Bone marrow (tissue), 2 donors: Measurements from ENCODE around the gene SHOX.
"Not testable (repeated sequence)": the region's sequence is repeated elsewhere in the genome, so short reads cannot be mapped to it uniquely, and the experiment has no call there.

ENCODE experiments used
- DNase-seq, 2 donors: peaks; one replicate each; lab custom pipeline; 2025; lab: John Stamatoyannopoulos, UW

SHOX gene

DNA sequence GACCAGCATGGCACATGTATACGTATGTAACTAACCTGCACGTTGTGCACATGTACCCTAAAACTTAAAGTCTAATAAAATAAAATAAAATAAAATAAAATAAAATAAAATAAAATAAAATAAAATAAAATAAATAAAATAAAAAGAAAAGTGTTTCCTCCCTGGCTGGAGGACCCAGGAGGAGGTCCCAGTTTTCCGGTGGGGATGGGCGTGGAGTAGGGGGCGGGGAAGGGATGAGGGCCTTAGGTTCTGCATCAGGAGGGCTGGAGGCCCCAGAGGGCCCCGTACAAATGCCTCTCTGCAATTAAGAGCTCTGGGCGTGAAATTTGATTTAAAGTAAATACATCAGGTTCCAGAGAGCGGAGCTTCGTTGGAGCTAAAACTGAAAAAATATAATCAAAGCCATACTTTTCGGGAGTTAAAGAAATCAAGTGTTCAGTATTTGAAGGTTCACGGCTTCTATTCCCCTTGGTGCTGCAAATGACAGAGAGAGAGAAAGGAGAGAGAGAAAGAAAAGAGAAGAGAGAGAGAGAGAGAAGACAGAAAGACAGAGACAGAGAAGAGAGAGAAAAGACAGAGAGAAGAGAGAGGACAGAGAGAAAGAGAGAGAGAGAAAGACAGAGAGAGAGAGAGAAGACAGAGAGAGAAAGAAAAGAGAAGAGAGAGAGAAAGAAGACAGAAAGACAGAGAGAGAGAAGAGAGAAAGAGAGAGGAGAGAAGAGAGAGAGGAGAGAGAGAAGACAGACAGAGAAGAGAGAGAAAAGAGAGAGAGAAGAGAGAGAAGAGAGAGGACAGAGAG, 8.7 kb upstream of the SHOX start:
- no peak for DNase-seq

DNA sequence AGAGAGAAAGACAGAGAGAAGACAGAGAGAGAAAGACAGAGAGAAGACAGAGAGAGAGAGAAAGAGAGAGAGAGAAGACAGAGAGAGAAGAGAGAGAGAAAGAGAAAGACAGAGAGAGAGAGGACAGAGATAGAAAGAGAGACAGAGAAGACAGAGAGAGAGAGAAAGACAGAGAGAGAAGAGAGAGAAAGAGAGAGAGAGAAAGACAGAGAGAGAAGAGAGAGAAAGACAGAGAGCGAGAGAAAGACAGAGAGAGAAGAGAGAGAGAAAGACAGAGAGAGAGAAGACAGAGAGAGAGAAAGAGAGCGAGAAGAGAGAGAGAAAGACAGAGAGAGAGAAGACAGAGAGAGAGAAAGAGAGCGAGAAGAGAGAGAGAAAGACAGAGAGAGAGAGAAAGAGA, 7.8 kb upstream of the SHOX start:
- DNase-seq = not testable (repeated sequence)

DNA sequence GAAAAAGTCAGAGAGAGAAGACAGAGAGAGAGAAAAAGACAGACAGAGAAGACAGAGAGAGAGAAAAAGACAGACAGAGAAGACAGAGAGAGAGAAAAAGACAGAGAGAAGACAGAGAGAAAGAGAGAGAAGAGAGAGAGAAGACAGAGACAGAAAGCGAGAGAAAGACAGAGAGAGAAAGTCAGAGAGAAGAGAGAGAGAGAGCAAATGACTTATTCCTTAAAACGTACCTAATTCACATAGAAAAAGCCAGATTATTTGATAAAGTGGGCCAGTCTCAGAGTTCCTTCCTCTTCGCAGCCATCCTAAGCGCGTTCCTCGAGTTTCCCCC, 7.4 kb upstream of the SHOX start:
- DNase-seq = no peak

DNA sequence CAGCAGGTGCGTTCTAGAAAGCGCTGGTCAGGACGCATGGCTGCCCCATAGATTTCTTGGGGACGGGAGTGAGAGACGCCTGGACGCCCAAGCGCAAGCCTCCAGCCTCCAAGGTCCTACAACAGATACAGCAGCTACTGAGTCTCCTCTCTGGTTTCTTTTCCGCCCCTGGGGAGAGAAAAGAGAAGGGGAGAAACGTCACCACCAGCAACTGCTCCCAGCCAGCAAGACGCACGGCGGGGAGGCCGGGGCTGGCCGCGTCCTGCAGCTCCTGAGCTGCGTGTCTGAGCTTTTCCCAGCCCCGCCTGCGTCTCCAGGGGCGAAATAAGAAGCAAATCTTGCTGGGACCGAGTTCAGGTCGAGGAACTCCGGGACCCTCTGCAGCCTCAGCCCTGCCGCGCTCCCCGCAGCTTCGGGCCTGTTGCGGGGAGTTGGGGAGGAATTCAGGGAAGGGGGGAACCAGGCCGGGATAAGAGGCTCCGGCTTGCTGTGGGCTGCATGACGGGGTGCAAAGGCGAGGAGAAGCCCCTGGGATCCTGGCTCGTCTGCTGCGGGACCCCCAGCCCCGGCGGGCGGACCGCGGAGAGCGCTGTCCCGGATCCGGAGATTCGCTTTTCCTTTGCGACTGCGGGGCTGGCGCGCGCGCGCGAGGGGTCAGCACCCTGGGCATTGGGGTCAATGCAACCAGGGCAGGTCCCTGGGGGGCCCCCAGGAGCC, 6.8 kb upstream of the SHOX start:
- DNase-seq = no peak

DNA sequence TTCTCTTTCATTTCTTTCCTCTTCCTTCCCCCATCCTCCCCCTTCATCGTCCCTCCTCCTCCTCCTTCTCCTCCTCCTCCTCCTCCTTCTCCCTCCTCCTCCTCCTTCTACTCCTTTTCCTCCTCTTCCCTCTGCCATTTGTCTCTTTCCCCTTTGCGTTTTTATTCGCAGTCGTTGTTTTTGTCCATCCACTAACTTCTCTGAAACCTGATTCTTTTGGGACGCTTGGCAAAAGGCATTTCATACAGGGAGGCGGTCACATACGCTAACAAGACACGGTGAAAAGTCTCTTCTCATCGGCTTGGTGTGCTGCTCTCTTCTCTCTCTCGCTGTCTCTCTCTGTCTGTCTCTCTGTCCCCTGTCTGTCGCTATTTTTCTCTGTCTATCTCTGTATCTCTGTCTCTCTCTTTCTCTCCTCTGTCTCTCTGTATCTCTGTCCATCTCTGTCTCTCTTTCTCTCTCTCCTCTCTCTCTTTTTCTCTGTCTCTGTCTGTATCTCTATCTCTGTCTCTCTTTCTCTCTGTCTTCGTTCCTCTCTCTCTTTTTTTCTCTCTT, 5.4 kb upstream of the SHOX start:
- no peak for DNase-seq

DNA sequence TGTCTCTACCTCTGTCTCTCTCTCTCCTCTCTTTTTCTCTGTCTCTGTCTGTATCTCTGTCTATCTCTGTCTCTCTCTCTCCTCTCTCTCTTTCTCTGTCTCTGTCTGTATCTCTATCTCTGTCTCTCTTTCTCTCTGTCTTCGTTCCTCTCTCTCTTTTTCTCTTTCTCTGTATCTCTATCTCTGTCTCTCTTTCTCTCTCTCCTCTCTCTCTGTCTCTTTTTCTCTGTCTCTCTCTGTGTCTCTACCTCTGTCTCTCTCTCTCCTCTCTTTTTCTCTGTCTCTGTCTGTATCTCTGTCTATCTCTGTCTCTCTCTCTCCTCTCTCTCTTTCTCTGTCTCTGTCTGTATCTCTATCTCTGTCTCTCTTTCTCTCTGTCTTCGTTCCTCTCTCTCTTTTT, 4.5 kb upstream of the SHOX start:
- DNase-seq = not testable (repeated sequence)

DNA sequence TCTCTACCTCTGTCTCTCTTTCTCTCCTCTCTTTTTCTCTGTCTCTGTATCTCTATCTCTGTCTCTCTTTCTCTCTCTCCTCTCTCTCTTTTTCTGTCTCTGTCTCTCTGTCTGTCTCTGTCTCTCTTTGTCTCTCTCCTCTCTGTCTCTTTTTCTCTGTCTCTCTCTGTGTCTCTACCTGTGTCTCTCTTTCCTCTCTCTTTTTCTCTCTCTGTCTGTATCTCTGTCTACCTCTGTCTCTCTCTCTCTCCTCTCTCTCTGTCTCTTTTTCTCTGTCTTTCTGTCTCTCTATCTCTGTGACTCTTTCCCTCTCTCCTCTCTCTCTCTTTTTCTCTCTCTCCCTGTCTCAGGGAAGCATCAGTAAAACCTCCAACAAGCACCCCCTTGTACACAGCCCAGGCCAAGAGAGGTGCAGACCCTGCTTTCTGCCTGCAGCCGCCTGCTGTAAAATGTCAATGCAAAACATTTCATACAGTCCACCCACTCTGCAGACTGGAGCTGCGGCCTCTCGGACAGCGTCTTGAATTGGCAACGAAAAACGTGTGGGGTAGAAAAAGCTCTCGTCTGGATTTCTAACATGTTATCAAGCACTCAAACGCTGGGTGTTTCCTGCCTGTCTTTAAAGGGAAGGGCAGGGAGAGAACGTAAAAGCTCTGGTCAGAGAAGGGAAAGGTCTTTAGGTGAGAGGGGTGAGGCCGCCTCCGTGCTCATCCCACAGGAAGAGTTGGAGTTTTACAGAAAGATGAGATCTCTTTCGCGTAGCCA, 3.7 kb upstream of the SHOX start:
- no peak for DNase-seq

DNA sequence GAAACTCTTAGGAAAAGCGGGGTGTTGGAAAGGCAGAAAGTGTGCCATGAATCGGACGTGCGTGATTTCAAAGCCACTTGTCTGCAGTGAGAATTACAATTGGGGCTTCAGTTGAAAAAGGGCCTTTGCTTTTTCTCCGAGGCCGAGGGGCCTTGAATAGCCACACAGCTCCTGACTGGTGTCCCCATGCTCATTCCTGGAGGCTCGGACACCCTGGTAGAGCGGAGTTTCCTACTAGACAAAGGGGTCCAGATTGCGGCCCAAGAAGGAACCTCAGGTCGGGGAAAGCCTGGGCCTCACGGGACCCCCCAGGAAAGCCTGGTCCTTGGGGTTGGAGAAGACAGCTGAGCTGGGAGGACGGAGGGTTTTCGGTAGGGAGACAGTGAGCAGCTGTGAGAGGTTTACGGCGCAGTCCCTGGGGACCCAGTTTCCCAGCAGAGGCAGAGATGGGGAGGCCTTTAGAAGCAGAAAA, 3.0 kb upstream of the SHOX start:
- no peak for DNase-seq

DNA sequence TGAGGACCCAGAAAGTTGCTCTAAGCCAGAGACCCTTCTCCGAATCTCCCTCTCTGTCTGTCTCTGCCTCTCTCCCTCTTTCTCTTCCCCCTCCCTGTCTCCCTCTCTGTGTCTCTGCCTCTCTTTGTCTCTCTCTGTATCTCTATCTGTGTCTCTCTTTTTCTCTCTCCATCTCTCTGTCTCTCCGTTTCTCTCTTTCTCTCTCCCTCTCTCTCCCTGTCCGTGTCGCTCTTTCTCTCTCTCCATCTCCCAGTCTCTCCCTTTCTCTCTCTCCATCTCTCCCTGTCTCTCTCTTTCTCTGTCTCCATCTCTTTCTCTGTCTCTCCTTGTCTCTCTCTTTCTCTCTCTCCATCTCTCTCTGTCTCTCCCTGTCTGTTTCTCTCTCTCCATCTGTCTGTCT, 2.6 kb upstream of the SHOX start:
- no peak for DNase-seq

DNA sequence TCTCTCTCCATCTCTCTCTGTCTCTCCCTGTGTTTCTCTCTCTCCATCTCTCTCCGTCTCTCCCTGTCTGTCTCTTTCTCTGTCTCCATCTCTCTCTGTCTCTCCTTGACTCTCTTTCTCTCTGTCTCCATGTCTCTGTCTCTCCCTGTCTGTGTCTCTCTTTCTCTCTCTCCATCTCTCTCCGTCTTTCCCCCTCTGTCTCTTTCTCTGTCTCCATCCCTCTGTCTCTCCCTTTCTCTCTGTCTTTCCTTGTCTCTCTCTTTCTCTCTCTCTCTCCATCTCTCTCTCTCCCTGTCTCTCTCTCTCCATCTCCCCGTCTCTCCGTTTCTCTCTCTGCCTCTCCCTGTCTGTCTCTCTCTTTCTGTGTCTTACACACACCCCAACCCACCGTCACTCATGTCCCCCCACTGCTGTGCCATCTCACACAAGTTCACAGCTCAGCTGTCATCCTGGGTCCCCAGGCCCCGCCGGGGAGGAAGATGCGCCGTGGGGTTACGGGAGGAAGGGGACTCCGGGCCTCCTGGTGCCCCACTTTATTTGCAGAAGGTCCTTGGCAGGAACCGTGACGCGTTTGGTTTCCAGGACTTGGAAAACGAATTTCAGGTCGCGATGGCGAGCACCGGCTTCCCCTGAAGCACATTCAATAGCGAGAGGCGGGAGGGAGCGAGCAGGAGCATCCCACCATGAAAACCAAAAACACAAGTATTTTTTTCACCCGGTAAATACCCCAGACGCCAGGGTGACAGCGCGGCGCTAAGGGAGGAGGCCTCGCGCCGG, 1.2 kb upstream of the SHOX start:
- no peak for DNase-seq

DNA sequence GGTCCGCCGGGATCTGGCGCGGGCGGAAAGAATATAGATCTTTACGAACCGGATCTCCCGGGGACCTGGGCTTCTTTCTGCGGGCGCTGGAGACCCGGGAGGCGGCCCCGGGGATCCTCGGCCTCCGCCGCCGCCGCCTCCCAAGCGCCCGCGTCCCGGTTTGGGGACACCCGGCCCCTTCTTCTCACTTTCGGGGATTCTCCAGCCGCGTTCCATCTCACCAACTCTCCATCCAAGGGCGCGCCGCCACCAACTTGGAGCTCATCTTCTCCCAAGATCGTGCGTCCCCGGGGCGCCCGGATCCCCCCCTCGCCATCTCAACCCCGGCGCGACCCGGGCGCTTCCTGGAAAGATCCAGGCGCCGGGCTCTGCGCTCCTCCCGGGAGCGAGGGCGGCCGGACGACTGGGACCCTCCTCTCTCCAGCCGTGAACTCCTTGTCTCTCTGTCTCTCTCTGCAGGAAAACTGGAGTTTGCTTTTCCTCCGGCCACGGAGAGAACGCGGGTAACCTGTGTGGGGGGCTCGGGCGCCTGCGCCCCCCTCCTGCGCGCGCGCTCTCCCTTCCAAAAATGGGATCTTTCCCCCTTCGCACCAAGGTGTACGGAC, 482 bp upstream of the SHOX start:
- no peak for DNase-seq

DNA sequence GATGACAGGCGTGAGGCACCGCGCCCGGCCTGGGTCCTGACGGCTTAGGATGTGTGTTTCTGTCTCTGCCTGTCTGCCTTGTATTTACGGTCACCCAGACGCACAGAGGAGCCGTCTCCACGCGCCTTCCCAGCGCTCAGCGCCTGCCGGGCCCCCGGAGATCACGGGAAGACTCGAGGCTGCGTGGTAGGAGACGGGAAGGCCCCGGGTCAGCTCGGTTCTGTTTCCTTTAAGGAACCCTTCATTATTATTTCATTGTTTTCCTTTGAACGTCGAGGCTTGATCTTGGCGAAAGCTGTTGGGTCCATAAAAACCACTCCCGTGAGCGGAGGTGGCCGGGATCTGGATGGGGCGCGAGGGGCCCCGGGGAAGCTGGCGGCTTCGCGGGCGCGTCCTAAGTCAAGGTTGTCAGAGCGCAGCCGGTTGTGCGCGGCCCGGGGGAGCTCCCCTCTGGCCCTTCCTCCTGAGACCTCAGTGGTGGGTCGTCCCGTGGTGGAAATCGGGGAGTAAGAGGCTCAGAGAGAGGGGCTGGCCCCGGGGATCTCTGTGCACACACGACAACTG, 1.3 kb downstream of the SHOX start:
- DNase-seq = no peak

DNA sequence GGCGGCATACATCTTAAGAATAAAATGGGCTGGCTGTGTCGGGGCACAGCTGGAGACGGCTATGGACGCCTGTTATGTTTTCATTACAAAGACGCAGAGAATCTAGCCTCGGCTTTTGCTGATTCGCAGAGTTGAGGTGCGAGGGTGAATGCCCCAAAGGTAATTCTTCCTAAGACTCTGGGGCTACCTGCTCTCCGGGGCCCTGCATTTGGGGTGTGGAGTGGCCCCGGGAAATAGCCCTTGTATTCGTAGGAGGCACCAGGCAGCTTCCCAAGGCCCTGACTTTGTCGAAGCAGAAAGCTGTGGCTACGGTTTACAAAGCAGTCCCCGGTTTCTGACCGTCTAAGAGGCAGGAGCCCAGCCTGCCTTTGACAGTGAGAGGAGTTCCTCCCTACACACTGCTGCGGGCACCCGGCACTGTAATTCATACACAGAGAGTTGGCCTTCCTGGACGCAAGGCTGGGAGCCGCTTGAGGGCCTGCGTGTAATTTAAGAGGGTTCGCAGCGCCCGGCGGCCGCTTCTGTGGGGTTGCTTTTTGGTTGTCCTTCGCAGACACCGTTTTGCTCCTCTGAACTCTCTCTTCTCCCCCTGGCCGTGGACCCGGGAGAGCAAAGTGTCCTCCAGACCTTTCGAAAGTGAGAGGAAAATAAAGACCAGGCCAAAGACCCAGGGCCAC, 1.9 kb downstream of the SHOX start:
- no peak for DNase-seq

DNA sequence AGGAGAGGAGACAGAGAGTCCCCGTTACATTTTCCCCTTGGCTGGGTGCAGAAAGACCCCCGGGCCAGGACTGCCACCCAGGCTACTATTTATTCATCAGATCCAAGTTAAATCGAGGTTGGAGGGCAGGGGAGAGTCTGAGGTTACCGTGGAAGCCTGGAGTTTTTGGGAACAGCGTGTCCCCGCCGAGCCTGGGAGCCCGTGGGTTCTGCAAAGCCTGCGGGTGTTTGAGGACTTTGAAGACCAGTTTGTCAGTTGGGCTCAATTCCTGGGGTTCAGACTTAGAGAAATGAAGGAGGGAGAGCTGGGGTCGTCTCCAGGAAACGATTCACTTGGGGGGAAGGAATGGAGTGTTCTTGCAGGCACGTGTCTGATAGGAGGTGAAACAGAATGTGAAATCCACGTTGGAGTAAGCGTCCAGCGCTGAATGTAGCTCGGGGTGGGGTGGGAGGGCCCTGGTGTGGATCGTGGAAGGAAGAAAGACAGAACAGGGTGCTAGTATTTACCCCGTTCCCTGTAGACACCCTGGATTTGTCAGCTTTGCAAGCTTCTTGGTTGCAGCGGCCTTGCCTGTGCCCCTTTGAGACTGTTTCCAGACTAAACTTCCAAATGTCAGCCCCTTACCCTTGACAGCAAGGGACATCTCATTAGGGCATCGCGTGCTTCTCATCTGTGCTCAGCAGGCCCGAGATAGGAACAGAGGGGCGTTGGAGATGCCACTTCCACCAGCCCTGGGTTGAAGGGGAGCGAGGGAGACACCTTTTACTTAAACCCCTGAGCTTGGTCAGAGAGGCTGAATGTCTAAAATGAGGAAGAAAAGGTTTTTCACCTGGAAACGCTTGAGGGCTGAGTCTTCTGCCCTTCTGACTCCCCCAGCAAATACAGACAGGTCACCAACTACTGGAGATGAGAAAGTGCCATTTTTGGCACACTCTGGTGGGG, 2.7 kb downstream of the SHOX start:
- DNase-seq = no peak

DNA sequence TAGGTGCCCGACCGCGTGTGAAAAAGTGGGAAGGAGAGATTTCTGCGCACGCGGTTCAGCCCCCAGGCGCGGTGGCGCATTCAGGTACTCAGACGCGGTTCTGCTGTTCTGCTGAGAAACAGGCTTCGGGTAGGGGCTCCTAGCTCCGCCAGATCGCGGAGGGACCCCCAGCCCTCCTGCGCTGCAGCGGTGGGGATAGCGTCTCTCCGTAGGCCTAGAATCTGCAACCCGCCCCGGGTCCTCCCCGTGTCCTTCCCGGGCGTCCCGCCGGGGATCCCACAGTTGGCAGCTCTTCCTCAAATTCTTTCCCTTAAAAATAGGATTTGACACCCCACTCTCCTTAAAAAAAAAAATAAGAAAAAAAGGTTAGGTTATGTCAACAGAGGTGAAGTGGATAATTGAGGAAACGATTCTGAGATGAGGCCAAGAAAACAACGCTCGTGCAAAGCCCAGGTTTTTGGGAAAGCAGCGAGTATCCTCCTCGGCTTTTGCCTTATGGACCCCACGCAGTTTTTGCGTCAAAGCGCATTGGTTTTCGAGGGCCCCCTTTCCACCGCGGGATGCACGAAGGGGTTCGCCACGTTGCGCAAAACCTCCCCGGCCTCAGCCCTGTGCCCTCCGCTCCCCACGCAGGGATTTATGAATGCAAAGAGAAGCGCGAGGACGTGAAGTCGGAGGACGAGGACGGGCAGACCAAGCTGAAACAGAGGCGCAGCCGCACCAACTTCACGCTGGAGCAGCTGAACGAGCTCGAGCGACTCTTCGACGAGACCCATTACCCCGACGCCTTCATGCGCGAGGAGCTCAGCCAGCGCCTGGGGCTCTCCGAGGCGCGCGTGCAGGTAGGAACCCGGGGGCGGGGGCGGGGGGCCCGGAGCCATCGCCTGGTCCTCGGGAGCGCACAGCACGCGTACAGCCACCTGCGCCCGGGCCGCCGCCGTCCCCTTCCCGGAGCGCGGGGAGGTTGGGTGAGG, 3.7 kb downstream of the SHOX start:
- DNase-seq = no peak

DNA sequence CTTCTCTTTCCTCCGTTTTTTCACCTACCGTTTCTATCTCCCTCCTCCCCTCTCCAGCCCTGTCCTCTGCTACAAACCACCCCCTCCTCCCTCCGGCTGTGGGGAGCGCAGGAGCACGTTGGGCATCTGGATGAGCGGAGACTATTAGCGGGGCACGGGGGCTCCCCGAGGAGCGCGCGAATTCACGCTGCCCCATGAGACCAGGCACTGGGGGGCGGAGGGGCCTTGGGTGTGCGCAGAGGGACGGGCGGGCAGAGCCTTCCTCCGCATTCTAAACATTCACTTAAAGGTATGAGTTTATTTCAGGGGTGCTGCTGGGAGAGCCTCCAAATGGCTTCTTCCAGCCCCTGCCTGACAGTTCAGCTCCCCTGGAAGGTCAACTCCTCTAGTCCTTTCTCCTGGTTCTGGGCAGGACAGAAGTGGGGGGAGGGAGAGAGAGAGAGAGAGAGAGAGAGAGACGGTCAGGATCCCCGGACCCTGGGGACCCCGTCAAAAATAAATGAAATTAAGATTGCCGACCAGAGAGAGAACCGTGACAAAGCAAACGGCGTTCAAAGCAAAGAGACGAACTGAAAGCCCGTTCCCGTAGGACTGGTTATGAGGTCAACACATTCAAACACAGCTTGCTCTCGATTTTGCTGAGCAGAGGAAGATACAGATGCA, 5.0 kb downstream of the SHOX start:
- DNase-seq = no peak

DNA sequence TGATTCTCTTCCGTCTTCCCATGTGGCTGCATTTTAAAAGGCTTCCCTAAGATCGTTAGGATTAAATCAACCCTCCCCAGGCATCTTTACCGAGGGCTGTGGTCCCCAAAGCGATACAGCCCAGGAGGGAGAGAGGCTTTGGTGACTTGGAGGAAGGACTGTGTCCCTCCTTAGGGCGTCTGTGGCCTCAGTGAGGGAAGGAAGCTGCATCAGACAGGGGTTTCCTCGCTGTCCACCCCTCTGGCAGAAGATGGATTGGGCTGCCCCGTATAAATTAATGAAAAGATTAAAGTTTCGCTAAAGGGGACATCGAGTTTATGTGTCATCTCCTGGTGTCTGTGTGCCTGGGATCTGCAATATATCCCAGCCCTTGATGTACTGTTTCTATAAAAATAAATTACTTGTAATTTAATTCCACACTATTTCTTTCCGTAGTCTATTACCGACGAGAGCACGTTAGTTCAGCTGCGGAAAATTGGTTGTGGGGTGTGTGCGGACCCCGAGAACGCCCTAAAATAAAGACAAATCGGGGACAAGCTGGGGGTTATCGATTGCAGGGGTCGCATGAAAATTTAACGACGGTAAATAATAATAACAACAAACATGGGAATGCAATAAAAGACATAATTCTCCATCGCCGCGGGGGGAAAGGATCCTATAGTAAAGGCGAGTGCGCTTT, 6.5 kb downstream of the SHOX start:
- DNase-seq = no peak
